H1 (cell line): Measurements from ENCODE around the gene HAGH. TPM values are rescaled to one million over a fixed set of nuclear protein-coding genes. Genes with fewer than 3 reads are reported as not detected.

ENCODE experiments used
- ATF3 ChIP-seq: IDR thresholded peaks from 2 replicates; pipeline ENCODE4 v1.6.1; 2011; ENCODE audit warnings: low read depth, mild to moderate bottlenecking, low read length; ENCODE audit not compliant: insufficient read depth
- BRCA1 ChIP-seq: IDR thresholded peaks from 2 replicates; pipeline ENCODE4 v1.6.1; 2012; ENCODE audit warnings: low read depth, low read length, improper control_type of control experiment
- CBX8 ChIP-seq: fragments of 300-800, 300-1000 bp; sonication (generic); IDR thresholded peaks from 2 replicates; pipeline ENCODE4 v1.7.1; 2016; ENCODE audit warnings: low read depth, low read length, borderline replicate concordance
- CEBPB ChIP-seq: IDR thresholded peaks from 2 replicates; pipeline ENCODE4 v1.6.1; 2012; ENCODE audit warnings: low read depth, low read length
- KDM4A ChIP-seq: IDR thresholded peaks from one replicate; pipeline ENCODE4 v1.7.1; 2012; ENCODE audit warnings: low read depth, mild to moderate bottlenecking, moderate library complexity, low read length, inconsistent platforms; ENCODE audit not compliant: severe bottlenecking
- KDM5A ChIP-seq: fragments of 200-600 bp; IDR thresholded peaks from 2 replicates; pipeline ENCODE4 v1.7.1; 2012; ENCODE audit warnings: mild to moderate bottlenecking, low read length, inconsistent platforms, mixed read lengths
- MAX ChIP-seq: IDR thresholded peaks from 2 replicates; pipeline ENCODE4 v1.6.1; 2012; ENCODE audit warnings: inconsistent platforms
- PHF8 ChIP-seq: fragments of 200-600 bp; sonication (generic); conservative IDR thresholded peaks from 2 replicates; pipeline ENCODE4 v1.7.1; 2012; ENCODE audit warnings: low read depth, mild to moderate bottlenecking, inconsistent platforms, low read length, moderate library complexity
- POLR2A ChIP-seq, 2 experiments: IDR thresholded peaks; 1 replicate in 1 of 2; 2 replicates in 1 of 2; pipeline ENCODE4 v1.6.1; 2011; ENCODE audit warnings: low read depth in 2 of 2, low read length in 2 of 2, mild to moderate bottlenecking in 2 of 2; ENCODE audit errors: control extremely low read depth in 1 of 2
- RXRA ChIP-seq: IDR thresholded peaks from 2 replicates; pipeline ENCODE4 v1.6.1; 2011; ENCODE audit warnings: low read depth, mild to moderate bottlenecking, low read length, moderate library complexity; ENCODE audit not compliant: insufficient read depth
- SIRT6 ChIP-seq: IDR thresholded peaks from one replicate; pipeline ENCODE4 v1.7.1; 2012; ENCODE audit warnings: low read length, inconsistent platforms
- USF2 ChIP-seq: IDR thresholded peaks from 2 replicates; pipeline ENCODE4 v1.6.1; 2011; ENCODE audit warnings: low read length, improper control_type of control experiment
- polyA plus RNA-seq, 7 experiments: library from polyadenylated mRNA; depleted of rRNA in 3 of 7; stranded (reverse) in 5 of 7; unstranded in 2 of 7; fragments of >200 nt in 5 of 7; fragments of 200-250 nt in 2 of 7; gene quantifications; 1 replicate in 5 of 7; 2 replicates in 1 of 7; 4 replicates in 1 of 7; pipeline versions ENCODE4 v1.2.1 to v1.2.3, GENCODE V29; 2011 to 2013; ENCODE audit warnings: missing spikeins in 2 of 7, mixed read lengths in 2 of 7
- total RNA-seq: library from RNA; stranded (reverse); fragmentation: NEBNext Ultra II Directional; extraction: Animal tissue kit (Norgen Biotek cat#: 25700); gene quantifications from 2 replicates; pipeline ENCODE4 v1.2.1, GENCODE V29; 2021

HAGH gene
- total and polyA plus RNA-seq, 2 of the 8 experiments (the other 6 are each of a cell fraction or from before 2014, with no cell fraction given) = 28.7 to 40.6 TPM

- TF ChIP-seq PHF8 = peak; percentile 92
- no peak for TF ChIP-seq RXRA
- peak; percentile 81 for TF ChIP-seq MAX
- no peak for TF ChIP-seq USF2
- no peak for TF ChIP-seq ATF3
- TF ChIP-seq CBX8 = no peak
- TF ChIP-seq CEBPB = no peak
- TF ChIP-seq BRCA1 = no peak
- peak; percentile 47 for TF ChIP-seq KDM4A
- TF ChIP-seq SIRT6 = no peak
- peak in 1 of 2 experiments; percentile 44; a peak in 1 of 3 replicates for TF ChIP-seq POLR2A (IDR thresholded peaks at IDR 0.05; ENCODE audit: control extremely low read depth in 1 of 2, low read depth in 2 of 2, low read length in 2 of 2)
- peak; percentile 87 for TF ChIP-seq KDM5A
Measured at GRCh38 chr16:1772908-1773702, 53.5 kb downstream of the HAGH start, which contains the start of gene MRPS34 (continued).
